Left kidney (tissue), 1 donor: Measurements from ENCODE around the gene IFIT3. TPM values are rescaled to one million over a fixed set of nuclear protein-coding genes. Genes with fewer than 3 reads are reported as not detected.

Experiments
- polyA plus RNA-seq: library from polyadenylated mRNA; unstranded; fragments of 120-200 nt; gene quantifications from one replicate; pipeline ENCODE4 v1.2.1, GENCODE V29; 2013; ENCODE audit not compliant: insufficient read length

IFIT3 gene
- polyA plus RNA-seq, 1 donor = 14.2 TPM

Other genes starting within 250 kb of the IFIT3 start
- not detected for gene CH25H, start 120.7 kb upstream of the IFIT3 start, polyA plus RNA-seq
- 56.0 TPM for gene LIPA, start 76.2 kb upstream of the IFIT3 start, polyA plus RNA-seq
- 8.3 TPM for gene IFIT2, start 26.0 kb upstream of the IFIT3 start, polyA plus RNA-seq
- 0.15 TPM for gene IFIT1B, start 50.1 kb downstream of the IFIT3 start, polyA plus RNA-seq
- 14.4 TPM for gene IFIT1, start 64.6 kb downstream of the IFIT3 start, polyA plus RNA-seq
- gene IFIT5, start 86.6 kb downstream of the IFIT3 start, polyA plus RNA-seq = 16.1 TPM
- 33.3 TPM for gene SLC16A12, start 207.6 kb downstream of the IFIT3 start, polyA plus RNA-seq